Left renal cortex interstitium (tissue), 4 donors: ENCODE measurements around the gene NUDT3. TPM values are rescaled to one million over a fixed set of nuclear protein-coding genes. Genes with fewer than 3 reads are reported as not detected.
"Not testable (repeated sequence)": the region's sequence is repeated elsewhere in the genome, so short reads cannot be mapped to it uniquely, and the experiment has no call there.

Experiments
- DNase-seq, 4 donors: peaks; one replicate each; pipeline ENCODE4 v3.0.0-alpha.2; 2013; ENCODE audit warnings: low read depth in 4 of 4, low spot score in 2 of 4, missing footprints in 1 of 4
- polyA plus RNA-seq, 4 donors: library from polyadenylated mRNA; unstranded; fragments of 120-200 nt; gene quantifications; one replicate each; pipeline ENCODE4 v1.2.1, GENCODE V29; 2013; ENCODE audit not compliant: insufficient read length in 4 of 4

NUDT3 gene
- polyA plus RNA-seq, 4 donors: 14.8 to 28.1 (median 21.9) TPM

GRCh38 chr6:34373511-34373910 is 19.0 kb downstream of the NUDT3 start:
- DNase-seq: no peak

GRCh38 chr6:34371865-34372264 is 20.6 kb downstream of the NUDT3 start:
- DNase-seq: not testable (repeated sequence)

GRCh38 chr6:34370361-34370760 is 22.1 kb downstream of the NUDT3 start:
- no peak for DNase-seq

GRCh38 chr6:34369385-34369784 is 23.1 kb downstream of the NUDT3 start:
- DNase-seq: no peak

GRCh38 chr6:34366639-34366921 is 25.9 kb downstream of the NUDT3 start:
- DNase-seq: no peak

GRCh38 chr6:34365781-34366638 is 26.5 kb downstream of the NUDT3 start:
- not testable (repeated sequence) for DNase-seq

GRCh38 chr6:34363681-34364075 is 28.8 kb downstream of the NUDT3 start:
- DNase-seq: not testable (repeated sequence)

GRCh38 chr6:34362909-34363680 is 29.4 kb downstream of the NUDT3 start:
- no peak for DNase-seq

- no peak for DNase-seq
Observed at GRCh38 chr6:34362176-34362575, 30.3 kb downstream of the NUDT3 start.

- DNase-seq: no peak
Observed at GRCh38 chr6:34360556-34360955, 31.9 kb downstream of the NUDT3 start.

GRCh38 chr6:34359418-34360158 is 32.9 kb downstream of the NUDT3 start:
- DNase-seq: no peak

GRCh38 chr6:34358389-34358905 is 34.0 kb downstream of the NUDT3 start:
- DNase-seq: no peak

- DNase-seq: no peak
Observed at GRCh38 chr6:34357937-34358336, 34.5 kb downstream of the NUDT3 start.

- DNase-seq: no peak
Observed at GRCh38 chr6:34355889-34356288, 36.6 kb downstream of the NUDT3 start.

- not testable (repeated sequence) for DNase-seq
Observed at GRCh38 chr6:34354230-34354629, 38.2 kb downstream of the NUDT3 start.

GRCh38 chr6:34353530-34353929 is 38.9 kb downstream of the NUDT3 start:
- not testable (repeated sequence) for DNase-seq

GRCh38 chr6:34352305-34352937 is 40.0 kb downstream of the NUDT3 start:
- DNase-seq: no peak

- no peak for DNase-seq
Observed at GRCh38 chr6:34350934-34351217, 41.6 kb downstream of the NUDT3 start.

GRCh38 chr6:34350137-34350933 is 42.1 kb downstream of the NUDT3 start:
- no peak for DNase-seq

GRCh38 chr6:34349211-34349610 is 43.3 kb downstream of the NUDT3 start:
- no peak for DNase-seq
